Activated CD8-positive, alpha-beta memory T cell treated with anti-CD3 and anti-CD28 coated beads for 1 hour (primary cell): ENCODE results near the gene RASEF.

Source experiments
- DNase-seq, 2 donors: peaks; one replicate each; pipeline ENCODE4 v3.0.0-alpha.2; 2020; ENCODE audit warnings: low read depth in 1 of 2; ENCODE audit errors: extremely low read depth in 1 of 2

RASEF gene

DNA sequence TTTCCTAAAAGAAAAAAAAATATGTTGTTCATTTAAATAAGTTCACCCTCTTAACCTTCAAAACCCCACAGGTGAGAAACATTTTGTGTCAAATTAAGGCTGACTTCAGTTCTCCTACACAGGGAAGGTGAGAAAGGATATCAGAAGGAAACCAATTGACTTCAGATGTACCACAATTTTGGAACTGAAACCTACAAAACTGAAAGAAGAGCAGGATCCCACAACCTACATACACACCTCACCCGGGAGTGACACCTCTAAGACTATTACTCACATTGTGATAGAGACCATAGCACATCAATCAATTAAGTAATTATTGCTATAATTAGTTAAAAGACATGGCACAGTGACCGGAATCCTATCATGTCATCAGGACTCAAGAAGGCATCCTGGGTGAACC, 47.0 kb downstream of the RASEF start:
- DNase-seq = no peak

- DNase-seq = no peak
Observed at GRCh38 chr9:83013867-83014605, 48.9 kb downstream of the RASEF start.

DNA sequence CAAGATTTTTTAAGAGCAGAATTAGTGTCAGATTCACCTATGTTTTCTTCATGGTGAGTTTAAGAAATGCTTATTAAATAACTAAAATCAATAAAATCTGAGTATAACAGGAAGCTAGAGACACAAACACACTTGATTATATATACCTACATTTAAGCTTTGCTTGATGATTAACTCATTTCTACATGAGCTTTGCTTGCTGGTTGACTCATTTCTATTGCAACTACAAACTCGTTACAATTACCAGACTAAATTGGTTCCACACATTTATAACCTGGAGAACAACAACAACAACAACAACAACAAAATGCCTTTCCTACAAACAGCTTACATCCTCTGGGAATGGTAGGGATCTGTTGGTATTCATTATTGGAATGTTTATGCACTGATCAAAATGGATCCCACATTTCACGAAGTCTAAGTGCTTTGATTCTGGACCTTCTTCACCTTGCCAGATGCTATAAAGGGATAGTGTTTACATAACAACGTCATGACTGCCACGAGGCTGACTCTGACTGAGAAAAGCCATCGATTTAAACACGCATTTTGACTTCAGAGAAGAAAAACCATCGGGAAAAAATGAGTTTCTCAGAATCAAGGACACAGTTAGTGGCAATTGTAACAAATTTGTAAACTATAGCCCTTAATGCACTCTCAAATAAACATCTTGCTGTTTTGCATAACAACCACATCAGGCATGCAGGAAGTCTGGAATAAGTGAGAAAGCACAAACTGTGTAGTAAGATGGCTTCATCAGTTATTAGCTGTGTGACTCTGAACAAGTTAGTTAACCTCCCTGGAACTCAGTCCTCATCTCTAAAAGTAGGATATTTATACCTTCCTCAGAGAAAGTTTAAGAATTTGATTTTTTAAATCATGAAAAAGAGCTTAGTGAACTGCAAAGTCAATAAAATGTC, 49.8 kb downstream of the RASEF start:
- DNase-seq = no peak

DNA sequence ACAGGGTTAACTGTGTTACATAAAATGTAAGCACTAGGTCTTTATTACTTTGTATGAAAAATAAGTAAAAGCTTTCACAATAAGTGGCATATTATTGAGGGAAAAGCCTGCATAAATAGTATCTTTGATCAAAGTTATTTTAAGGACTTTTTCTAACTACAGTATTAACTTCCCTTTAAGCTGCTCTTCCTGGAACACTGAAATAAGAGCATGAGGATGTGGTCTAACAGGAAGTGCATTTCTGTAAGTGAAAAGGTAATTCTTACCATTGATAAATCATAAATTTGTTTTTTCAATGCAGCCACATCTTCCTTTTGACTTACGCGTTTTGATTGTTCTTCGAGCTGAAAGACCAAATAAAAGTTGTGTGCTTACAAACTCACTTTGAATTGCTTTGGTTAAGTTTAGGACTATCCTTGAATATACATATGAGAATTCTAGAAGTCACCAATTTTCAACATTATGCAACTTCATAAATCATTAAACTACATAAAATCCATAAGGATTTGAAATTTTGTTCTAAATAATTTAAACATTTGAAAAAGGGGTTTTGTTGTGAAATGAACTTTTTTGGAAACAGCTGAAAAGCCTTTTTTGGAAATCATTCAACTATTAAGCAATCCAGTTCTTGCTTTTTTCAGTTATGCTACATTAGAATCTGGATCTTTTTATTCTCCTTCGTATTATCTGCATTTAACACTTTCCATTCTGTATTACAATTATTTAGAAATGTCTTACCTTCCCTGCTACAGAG, 50.6 kb downstream of the RASEF start:
- DNase-seq = no peak

GRCh38 chr9:83011611-83012010, 51.3 kb downstream of the RASEF start:
- no peak for DNase-seq

GRCh38 chr9:83007521-83008300, 55.2 kb downstream of the RASEF start:
- no peak for DNase-seq

DNA sequence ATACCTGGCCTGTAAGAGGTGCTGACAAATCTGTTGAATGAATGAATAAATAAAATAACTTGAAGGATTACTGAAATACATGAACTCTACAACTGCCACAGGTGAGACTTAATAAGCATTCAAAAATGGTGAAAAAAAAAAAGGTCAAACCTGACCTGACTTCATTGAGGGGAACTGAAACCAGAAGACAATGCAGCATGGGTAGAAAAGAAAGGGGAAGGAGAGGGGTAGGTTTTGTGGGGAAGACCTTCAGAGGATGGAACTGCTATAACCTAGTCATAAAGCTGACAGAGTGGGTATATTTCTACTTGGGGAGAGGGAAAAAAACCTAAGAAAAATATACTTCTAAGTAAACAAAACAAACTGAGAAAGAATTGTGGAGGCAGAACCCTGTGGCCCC, 56.6 kb downstream of the RASEF start:
- no peak for DNase-seq

DNA sequence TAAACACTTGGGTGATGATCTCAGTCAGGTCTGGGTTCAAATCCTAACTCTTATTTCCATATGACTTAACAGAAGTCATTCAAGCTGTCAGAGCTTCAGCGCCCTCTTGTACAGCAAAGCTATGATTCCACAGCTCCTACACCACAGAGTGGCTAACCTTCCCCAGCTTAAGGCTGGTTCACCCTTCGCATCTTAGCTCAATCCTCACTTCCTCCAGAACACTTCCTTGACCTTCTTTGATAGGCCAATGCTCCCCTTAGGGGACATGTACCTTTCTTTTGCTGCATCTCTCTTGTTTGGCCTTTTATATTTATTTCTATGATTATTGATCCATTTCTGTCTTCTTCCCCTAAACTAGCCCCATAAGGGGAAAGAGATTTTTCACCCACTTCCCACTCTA, 57.0 kb downstream of the RASEF start:
- DNase-seq = no peak

DNA sequence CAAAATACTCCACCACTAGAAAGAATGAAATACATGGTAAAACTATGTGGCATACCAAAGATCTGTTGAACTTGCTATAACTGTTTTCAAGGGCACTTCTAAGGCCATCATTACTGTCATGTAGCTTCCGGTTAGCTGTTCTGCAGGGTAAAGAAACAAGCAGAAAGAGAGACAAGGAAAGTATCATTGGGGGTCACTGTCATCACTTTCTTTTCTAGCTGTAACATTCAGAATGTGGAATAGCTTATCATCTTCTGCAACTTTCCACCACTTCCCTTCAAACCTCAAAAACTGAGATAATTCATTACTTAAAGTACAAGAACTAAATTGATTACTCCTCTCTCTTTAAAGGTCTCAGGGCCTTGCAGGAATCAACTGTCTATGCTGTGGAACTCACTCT, 57.6 kb downstream of the RASEF start:
- no peak for DNase-seq

- DNase-seq = no peak
Observed at GRCh38 chr9:83002329-83002728, 60.6 kb downstream of the RASEF start.

GRCh38 chr9:83000765-83001164, 62.2 kb downstream of the RASEF start:
- DNase-seq = no peak

GRCh38 chr9:82998409-82998808, 64.5 kb downstream of the RASEF start:
- DNase-seq = no peak

DNA sequence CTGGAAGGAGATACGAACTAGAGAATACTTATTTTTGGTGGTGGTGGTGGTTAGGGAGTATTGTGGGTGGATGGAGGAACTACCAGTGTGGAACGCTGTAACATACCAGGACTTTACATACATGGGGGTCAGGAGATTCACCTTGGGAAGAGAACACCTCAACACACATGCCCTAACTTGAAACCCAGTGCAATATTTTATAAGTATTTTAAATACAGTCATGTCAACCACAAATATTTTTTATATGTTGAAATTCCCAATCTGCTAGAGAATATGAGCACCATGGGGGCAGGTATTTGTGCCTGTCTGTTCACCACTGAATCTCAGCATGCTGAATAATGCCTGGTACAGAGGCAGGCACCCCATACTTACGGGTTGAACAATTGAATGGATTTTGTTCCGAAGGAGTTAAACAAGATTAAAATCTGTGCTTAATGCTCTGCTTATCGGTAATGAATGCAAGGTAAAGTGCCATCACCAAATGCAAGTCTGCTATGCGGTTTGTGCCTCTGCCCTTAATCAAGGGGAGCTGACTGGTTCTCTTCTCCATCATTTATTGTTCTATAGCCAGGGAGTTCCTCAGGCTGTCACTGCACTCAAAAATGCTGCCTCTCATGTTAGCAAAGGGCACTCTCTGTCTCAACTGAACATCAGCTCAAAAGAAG, 65.3 kb downstream of the RASEF start:
- no peak for DNase-seq

DNA sequence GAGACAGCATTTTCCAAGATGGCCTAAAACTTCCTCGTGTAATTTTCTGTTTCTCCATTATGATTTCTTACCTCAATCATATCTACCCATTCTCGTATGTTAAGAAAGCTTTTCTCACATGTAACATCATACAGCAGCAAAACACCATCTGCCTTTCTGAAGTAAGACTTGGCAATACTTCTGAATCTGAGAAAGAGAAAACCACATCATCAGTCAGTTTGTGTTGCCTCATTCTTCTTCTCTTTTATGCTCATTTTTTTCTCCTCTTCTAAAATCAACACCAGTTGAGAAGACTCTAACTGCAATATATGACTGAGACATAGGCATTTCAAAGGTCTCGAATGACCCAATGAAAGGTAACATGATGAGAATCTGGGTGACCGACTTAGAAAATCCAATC, 66.0 kb downstream of the RASEF start:
- no peak for DNase-seq

- DNase-seq = no peak
Observed at GRCh38 chr9:82993856-82994605, 68.9 kb downstream of the RASEF start.

- DNase-seq = no peak
Observed at GRCh38 chr9:82991671-82992070, 71.3 kb downstream of the RASEF start.

DNA sequence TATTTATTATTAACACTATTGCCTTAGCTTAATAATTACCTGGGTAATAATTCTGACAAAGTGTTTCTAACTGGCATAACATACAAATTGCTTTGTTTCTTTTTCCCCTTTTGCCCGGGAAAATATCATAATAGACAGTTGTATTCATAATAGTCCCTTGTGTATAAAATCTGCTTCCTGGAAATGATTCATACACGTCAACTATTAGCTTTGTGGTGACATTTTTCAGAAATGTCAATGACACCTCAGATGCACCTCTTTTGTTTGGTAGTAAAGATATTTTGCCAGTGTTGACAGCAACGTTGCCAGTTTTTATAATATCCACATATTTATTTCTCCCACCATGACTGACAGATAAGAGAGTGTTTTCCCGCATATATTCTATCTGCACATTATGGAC, 73.0 kb downstream of the RASEF start:
- no peak for DNase-seq

GRCh38 chr9:82988488-82988887, 74.5 kb downstream of the RASEF start:
- DNase-seq = no peak

DNA sequence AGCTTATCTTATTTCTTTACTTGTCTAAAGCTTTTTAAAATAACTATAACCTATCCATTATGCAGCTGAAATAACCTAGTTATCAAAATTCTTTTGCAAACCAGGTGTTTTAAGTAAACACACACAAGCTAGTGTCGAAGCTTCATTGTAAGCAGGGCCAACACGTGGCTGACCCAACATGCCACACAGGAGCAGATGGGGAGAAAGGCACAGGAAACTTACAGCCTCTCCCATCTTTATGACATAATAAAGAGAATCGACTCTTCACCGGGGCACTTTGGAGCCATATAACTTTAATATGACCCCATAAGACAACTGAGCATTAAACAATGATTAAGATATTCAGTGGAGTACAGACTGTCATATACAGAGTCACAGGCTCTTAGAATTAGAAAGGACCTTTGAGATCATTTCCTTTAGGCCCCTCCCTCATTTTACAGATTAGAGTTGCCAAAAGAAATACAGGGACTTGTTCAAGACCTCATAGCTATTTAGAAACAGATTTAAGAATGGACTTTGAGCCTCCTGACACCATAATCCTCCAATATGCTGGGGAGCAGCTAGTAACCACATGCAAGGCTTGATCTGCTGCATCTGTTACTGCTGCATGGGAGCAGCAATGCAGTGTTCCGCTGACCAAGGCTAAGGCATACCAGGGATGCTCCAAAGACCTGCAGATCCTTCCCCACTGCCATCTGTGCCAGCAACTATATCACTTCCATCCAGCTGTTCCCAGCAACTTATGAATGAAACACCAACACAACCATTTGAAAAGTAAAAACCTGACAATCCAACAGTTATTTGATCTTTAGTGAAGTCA, 75.4 kb downstream of the RASEF start:
- DNase-seq = no peak
